Adipose tissue (tissue), 3 donors: ENCODE data around the gene KCNIP3. TPM values are rescaled to one million over a fixed set of nuclear protein-coding genes. Genes with fewer than 3 reads are reported as not detected.
"Not testable (repeated sequence)": the region's sequence is repeated elsewhere in the genome, so short reads cannot be mapped to it uniquely, and the experiment has no call there.

Experiments used
- H3K27ac ChIP-seq: one replicate; pipeline ENCODE4 v1.5.1; 2013; ENCODE audit warnings: low read depth, low read length
- WGBS, 3 donors: extraction: QIAGEN DNeasy Blood & Tissue Kit; methylation state at CpG; one replicate each; pipeline ENCODE4 v1.1.7; 2013; 5-methylcytosine and 5-hydroxymethylcytosine counted together
- polyA plus RNA-seq, 3 donors: library from polyadenylated mRNA; stranded (reverse); fragments of 200-250 nt; gene quantifications; one replicate each; pipeline ENCODE4 v1.2.3, GENCODE V29; 2013
- donor health status: healthy with polysubstance abuse.
- donor health status: Bipolar disorder and iron deficiency.
- donor health status: healthy.

Gene KCNIP3
- polyA plus RNA-seq = 10 to 100 TPM in 1 of 3 donors, 1 to 10 TPM in 2; 2.4 to 14.1 (median 5.1) TPM

DNA sequence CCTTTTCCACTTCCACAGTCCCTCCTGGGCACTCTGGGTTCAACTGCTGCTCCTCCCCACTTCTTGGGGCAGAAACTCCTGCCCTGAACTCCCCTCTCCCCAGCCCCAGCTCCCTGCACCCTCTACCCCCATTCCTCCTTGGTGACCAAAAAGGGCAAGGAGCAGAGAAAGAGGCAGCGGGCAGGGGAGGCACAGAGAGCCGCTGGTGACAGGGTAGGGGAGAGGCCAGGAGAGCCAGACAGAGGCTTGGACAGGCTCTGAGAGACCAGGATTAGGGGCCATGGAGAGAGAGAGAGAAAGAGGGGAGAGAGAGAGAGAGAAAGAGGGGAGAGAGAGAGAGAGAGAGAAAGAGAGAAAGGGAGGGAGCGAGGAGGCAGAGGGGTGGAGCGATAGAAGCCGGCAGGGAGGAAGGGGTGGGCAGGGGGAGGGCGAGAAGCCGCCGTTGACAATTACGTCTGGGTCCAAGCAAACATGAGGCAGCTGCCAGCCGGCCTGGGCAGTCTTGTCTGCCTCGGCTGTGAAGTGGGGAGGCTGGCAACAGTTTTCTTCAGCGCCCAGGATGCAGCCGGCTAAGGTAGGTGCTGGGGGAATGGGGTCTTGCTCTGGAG, at the start of gene KCNIP3:
KCNIP3 (plus strand) TSS at position 468 of the 608 bp plus-strand sequence; CDS start at position 560, 92 bp downstream.
- no peak within 1 kb of the TSS for H3K27ac ChIP-seq
- WGBS, 3 donors = 4 to 8% (median 6%) methylated on average over 13 of the region's 13 CpGs

DNA sequence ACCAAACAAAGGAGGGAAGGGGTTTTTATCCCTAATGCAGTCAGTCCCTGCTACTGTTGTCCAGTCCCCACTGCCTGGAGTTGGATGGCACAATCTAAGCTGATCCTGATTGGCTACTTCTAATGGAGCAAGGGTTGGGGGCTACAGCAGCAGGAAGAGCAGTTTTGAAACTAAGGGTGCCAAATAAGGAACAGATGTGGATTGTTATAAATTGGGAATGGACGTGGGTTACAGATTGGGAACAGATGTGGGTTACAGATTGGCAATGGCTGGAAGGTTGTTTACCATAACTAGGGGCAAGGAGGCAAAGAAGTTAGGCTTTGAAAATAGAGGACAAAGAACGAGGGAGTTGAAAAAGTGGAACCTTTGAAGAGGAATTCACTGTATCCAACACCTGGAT, 38.9 kb upstream of the KCNIP3 start:
- WGBS, 3 donors = 70 to 83% (median 77%) methylated on average over 2 of the region's 2 CpGs
- H3K27ac ChIP-seq = no peak overlapping the region

DNA sequence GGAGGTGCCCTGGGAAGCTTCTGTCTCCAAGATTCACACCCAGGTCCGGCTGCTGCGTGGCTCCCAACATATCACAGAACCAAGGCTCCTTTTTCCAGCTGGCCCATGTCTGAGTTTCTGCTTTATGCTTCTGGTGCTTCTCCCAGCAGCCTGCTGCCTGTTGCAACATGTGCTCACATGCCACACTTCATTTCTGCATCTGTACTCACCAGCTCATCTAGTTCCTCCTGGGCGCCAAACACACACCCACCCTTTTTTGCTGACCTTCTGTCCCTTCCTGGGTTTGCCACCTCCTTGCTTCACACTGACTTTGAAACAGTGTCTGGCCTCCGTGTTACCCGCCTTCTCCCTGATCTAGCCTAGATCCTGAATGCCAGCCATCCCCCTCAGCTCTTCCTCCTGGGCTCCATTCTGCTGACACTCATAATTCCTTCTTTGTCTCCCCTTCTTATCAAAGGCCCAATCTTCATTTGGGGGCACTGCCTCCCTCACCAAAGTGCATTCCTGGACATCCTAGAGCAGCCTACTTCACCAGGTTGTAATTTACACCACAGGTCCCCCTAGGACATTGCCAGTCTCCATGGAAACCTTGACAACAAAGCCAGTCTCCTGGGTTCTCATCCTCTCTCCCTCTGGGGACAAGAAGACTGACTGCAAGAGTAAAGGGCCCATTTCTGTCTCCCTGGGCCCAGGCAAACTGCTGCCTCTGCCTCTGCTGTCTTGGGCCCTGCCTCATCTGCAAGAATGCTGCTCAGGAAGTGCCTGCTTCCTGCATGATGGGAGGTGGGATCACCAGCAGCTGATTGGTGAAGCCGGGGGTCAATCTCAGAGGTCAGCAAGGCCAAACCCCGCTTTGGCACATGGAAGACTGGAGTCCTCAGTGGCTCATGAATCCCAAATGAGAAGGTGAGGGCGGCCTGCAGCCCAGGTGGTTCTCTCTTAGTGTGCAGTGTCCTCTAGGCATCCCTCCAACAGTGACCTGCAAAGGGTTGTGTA, 36.8 kb upstream of the KCNIP3 start:
- WGBS, 3 donors = 66 to 93% (median 74%) methylated on average over 8 of the region's 8 CpGs
- H3K27ac ChIP-seq = no peak overlapping the region

DNA sequence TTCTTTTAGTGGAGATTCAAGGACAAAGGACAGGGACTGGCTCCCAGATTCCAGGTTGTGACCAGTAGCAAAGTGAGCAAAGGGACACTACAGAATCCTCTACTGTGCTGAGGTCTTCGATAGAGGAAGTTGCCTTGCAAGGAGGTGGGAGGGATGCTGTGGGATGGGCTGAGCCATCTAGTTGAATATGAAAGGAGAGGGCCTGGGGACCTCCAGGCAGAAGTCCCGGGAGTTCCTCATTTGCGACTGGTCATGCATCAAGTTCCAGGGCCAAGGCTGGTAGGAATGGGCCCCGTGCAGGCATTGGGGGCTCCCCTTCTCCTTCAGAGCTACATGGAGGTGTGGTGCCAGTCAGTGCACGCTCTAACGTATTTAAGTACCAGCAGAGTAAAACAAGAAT, 35.5 kb upstream of the KCNIP3 start:
- WGBS, 3 donors = 54 to 81% (median 56%) methylated on average over 6 of the region's 6 CpGs
- no peak overlapping the region for H3K27ac ChIP-seq

DNA sequence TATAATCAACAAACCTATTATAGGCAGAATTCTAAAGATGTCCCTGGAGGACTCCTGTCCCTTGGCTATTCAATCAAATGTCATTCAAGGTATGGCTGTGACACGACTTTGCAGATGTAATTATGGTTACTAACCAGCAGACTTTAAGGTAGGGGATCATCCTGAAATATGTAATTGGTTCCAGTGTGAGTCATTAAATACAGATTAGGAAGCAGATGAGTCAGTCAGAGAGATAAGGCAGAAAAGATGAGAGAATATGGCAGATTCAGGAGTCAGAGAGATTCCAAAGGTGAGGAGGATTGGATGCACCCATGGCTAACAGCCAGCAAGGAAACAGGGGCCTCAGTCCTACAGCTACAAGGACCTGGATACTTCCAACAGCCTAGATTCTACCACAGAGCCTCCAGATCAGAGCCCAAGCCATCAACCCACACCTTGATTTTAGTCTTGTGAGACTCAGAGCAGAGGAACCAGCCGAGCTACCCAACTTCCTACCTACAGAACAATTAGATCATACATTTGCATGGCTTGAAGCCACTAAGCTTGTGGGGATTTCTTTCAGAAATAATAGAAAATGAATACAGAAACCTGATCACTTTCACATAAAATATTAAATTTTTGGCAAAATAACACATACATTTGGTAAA, 34.1 kb upstream of the KCNIP3 start:
- WGBS, 3 donors = 61 to 81% (median 71%) methylated on average over 2 of the region's 2 CpGs
- no peak overlapping the region for H3K27ac ChIP-seq

DNA sequence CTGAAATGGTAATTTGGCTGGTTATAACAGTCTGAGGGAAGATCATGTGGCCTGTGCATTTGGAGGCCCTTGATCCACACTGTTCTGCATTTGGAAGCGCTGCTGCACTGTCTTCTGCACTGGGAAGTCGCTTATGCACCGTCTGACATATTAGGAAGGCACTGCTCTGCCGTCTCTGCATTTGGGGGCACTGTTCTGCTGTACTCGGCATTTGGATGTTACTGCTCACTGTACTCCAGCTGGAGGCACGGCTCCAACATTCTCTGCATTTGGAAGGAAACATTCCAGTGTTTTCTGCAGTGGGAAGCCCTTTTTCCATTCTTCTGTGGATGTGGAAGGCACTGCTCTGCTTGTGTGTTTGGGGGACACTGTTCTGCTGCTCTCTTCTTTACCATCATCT, 32.5 kb upstream of the KCNIP3 start:
- 54 to 60% (median 57%) methylated on average over 6 of the region's 6 CpGs for WGBS, 3 donors
- no peak overlapping the region for H3K27ac ChIP-seq

DNA sequence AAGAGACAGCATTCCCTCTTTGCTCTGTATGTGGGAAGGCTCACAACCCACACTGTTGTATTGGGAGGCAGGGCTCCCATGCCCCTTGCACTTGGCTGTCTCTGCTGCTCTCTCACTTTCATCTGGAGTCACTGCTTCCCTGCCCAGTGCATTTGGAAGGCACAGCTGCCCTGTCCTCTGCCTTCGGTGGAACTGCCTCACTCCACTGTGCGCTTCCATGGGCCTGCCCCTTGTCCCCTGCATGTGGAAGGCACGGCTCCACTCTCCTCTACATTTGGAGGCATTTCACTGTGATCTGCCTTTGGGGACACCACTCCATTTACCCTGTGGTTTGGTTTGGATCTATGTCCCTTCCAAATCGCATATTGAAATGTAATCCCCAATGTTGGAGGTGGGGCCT, 32.0 kb upstream of the KCNIP3 start:
- 80 to 84% (median 82%) methylated on average over 4 of the region's 4 CpGs for WGBS, 3 donors
- no peak overlapping the region for H3K27ac ChIP-seq

DNA sequence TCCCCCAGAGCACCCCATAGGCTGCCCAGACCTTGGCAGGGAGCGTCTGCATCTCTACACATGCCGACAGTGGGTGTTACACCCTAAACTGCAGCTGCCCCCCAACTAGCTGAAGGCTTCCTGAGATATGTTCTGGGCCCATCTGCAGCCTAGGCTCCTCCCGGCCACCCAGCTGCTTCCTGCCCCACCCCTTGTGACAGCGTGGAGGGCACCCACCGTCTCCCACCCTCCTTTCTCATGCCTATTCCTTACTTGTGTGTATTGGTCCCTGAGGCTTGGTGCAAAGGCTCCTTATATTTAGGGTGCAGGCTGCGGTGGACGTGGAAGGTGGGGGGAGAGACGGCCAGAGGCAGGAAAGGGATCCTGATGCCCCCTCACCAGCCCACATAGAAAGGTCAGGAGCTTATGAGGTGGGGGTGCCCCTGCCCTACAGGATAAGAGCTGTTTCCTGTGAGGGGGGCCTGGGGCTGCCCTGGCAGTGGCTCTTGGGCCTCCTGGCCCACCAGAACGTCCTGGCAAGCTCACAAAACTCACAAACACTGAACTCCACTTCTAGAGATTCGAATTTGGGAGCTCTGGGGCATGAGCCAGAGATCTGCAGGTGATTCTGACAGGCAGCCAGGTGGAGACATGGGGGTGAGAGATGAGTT, 30.2 kb upstream of the KCNIP3 start:
- 66 to 78% (median 66%) methylated on average over 10 of the region's 10 CpGs for WGBS, 3 donors
- H3K27ac ChIP-seq = no peak overlapping the region

DNA sequence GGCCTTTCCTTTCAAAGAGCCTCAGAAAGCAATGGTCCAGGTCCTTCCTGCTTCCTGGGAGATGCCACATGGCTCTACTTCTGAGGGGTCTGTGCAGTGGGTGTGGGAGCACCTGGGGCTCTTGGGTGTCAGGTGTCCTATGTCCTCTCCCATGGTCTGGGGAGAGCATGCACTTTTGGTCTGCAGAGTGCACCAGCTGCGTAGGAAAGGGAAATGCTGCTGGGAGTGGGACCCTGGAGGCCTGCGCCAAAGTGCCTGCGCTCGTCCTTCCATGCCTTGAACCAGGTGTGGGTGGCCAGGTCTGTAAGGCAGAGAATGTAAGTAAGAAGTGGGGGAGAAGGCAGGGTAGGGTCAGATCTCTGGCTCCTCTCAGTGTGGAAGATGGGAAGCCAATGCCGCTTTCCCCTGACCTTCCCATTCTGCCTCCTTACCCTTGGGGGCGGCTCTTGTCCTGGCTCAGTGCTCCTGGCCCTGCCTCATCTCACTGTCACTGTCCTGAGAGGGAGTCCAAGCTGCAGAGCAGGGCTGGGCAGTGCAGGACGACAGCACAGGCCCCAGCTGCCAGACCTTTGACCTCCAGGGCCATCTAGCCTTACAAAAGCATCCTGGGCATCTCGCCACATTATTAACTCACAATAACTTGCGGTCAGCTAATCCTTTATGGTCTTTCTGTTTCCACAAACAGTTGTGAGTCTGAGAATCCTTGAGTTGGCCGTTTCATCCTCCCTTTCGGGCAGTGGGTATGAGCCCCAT, 29.5 kb upstream of the KCNIP3 start:
- 78 to 83% (median 81%) methylated on average over 11 of the region's 11 CpGs for WGBS, 3 donors
- H3K27ac ChIP-seq = no peak overlapping the region

DNA sequence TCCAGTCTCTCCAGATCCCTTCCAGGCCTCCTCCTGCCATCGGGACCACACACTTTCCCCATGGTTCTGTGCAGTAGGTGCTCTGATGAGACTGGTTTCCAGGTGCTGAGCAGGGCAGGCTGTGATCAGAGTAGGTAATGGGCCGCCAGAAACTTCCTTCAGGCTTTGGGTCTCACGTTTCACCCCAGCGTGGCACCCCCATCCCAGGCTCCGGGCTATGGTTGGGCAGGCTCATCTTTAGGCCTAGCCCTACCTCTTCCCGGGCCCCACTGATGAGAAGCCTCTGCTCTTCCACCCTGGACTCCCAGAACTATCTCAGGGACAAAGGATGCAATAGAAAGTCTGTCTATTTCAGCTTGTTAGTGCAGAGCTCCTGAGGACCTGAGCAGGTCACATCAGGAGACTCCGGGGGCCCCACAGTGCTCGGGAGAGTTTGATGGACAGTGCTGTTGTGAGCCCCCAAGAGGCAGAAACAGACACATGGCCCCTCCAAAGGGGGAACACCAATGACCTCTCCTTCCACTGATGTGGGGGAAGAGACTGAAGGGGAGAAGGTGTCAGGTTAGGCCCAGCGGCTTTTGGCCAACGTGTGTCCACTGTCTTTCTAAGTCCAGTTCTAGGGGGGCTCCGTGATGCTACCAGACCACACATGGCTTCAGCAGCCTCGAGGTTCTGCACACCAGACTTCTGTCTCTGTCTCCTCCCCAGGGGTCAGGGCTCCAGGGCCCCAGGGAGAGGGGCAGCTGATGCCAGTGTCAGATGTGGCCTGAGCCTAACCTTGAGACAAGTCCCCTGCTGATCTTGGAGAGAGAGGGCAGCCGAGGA, 28.7 kb upstream of the KCNIP3 start:
- H3K27ac ChIP-seq = no peak overlapping the region
- 86 to 89% (median 88%) methylated on average over 13 of the region's 13 CpGs for WGBS, 3 donors

DNA sequence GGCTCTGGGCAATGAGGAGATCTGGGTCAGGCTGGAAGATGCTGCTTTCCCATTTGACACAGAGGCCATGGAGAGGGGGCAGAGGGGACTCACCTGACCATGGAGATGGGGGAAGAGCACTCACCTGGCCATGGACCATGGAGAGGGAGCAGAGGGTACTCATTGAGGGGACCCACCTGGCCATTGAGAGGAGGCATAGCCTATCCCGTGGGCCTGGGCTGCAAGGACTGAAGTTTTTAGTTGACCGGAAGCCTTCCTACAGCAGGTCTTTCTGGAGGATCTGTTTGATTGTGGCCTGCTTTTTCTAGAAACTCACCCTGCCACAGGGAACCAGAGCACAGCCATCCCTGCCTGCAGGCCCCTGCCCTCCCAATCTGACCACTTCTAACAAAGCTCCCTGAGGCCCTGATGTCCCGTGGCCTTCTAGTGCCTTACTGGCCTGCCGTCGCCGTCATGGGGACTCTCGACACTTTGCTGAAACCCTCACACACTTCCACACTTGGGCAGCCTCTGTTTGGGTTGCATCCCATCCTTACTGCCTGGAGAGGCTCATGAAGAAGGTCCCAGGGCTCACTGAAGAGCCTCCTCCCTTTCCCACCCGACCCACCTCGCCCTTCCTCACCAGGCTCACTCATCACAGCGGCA, 28.0 kb upstream of the KCNIP3 start:
- no peak overlapping the region for H3K27ac ChIP-seq
- 96 to 97% (median 97%) methylated on average over 10 of the region's 10 CpGs for WGBS, 3 donors

DNA sequence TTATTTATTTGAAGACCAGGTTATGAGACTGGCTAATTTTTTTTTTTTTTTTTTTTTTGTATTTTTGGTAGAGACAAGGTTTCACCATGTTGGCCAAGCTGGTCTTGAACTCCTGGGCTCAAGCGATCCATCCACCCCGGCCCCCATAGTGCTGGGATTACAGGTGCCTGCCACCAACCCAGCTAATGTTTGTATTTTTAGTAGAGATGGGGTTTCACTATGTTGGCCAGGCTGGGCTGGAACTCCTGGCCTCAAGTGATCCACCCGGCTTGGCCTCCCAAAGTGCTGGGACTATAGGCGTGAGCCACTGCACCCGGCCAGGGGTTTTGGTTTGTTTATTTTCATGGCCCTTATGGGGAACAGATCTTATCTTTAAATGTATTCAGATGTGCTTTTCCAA, 27.4 kb upstream of the KCNIP3 start:
- not testable (repeated sequence) for H3K27ac ChIP-seq
- 93 to 97% (median 97%) methylated on average over 5 of the region's 5 CpGs for WGBS, 3 donors

DNA sequence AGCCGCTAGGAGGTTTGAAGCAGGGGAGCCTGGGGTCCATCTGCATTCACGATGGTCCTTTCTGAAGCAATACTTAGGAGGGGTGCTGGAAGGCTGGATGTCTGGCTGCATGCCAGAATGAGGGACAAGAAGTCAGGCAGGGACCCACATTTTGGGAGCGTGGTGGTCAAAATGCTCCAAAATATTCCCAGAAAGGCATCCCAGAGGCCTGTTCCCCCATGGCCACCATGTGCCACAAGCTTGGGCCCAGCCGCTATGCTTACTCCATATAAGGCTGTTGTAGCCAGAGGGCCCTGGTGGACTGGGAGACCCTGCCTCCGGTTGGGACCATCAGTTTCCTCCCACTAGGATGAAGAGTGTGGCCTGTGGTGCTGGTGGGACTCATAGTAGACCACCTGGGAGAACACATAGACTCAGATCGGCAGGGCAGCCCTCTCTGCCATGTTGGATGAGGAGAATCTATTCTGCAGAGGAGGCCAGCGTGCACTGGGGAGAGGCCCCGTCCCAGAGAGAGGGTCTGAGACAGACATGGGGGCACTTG, 26.5 kb upstream of the KCNIP3 start:
- no peak overlapping the region for H3K27ac ChIP-seq
- WGBS, 3 donors = 91 to 93% (median 91%) methylated on average over 8 of the region's 8 CpGs

DNA sequence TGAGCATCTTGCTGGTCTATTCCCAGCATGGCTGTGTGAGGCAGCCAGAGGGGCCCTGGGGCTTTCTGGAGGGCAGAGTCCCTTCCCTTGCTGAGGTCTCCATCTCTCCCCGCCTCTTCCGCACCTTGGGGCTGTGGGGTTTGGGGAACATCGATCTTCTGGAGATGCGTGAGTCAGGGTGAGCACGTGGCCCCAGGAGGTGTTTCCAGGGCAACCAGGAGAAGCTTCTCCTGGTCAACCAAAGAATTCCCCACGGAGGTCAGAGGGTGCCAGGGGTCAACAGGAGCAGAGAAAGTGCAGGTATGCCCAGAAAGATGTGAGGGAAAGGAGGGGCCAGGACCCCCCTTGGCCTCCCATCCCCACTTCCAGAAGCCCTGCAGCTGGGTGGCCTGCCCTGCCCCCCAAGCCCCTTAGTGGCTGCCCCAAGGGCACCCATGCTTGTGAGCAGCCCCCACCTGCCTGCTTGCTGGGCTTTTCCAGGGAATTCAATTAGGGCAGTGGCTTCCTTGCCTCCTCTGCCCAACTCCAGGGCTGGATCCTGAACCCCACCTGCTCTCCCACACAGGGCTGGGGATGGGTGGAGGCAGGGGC, 25.7 kb upstream of the KCNIP3 start:
- H3K27ac ChIP-seq = no peak overlapping the region
- 64 to 78% (median 75%) methylated on average over 6 of the region's 6 CpGs for WGBS, 3 donors

DNA sequence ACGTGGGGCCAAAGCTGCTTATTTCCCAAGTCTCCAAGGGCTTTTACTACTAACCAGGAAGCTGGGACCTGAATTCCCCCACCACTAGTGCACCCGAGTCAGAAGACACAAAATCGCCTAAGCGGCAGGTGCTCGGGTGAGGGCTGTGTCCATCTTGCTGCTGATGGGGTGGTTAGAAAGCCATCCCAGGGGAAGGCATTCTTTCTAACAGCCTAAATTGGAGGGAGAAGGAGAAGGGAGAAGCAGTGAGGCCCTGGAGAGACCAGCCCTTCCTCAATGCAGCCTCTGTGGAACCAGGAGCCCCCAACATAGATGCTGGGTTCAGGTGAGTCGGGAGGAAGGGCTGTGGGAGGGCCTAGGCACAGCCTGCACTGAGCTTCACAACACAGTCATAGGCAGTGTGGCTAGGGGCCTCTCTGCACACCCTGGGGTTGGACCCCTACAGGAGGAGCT, 24.8 kb upstream of the KCNIP3 start:
- H3K27ac ChIP-seq = no peak overlapping the region
- WGBS, 3 donors = 88 to 93% (median 89%) methylated on average over 6 of the region's 6 CpGs

DNA sequence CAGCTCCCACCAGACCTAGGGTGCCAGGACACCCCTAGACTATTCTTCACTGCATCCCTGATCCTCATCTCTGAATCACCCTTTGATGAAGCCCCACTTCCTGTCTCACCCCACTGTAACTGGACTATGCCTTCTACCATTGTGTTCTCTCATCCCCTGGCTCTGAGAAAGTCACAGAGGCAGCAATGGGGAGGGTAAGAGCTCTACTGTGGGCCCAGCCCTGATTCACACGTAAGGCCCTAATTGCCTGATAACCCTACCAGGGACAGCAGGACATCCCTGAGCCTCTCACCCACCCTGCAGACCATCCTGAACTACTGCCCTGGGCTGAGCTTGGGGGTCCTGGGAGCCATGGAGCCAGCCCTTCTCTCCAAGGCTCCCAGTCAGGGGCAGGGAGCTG, 24.4 kb upstream of the KCNIP3 start:
- WGBS, 3 donors = 68 to 81% (median 79%) methylated on average over 1 of the region's 1 CpG
- no peak overlapping the region for H3K27ac ChIP-seq
